PC-9 (cell line): ENCODE results near the gene ZNF491.

ENCODE experiments used
- CTCF ChIP-seq: fragments of 200-600 bp; sonication (generic); conservative IDR thresholded peaks from 2 replicates; pipeline ENCODE4 v1.6.1; 2017; ENCODE audit warnings: mixed run types, antibody characterized with exemption, mild to moderate bottlenecking, moderate library complexity
- EZH2 ChIP-seq: fragments of 200-600 bp; sonication (generic); IDR thresholded peaks from 2 replicates; pipeline ENCODE4 v1.8.0; 2017; ENCODE audit warnings: antibody characterized with exemption, low read depth

- TF ChIP-seq CTCF (no peak), EZH2 (no peak)
Observed at GRCh38 chr19:11833541-11833940, 35.2 kb downstream of the ZNF491 start.
